Muscle layer of duodenum (tissue), 2 donors: ENCODE data around the gene UBL4B.

Experiments used
- H3K27ac ChIP-seq: one replicate; pipeline ENCODE4 v1.7.0; 2013; ENCODE audit warnings: mild to moderate bottlenecking, low read length
- H3K27me3 ChIP-seq: one replicate; pipeline ENCODE4 v1.7.0; 2013; ENCODE audit warnings: low read depth, mild to moderate bottlenecking, control low read depth, low read length
- H3K36me3 ChIP-seq, 2 donors: one replicate each; pipeline ENCODE4 v1.7.0; 2013; ENCODE audit warnings: low read length in 2 of 2, control low read depth in 1 of 2, mild to moderate bottlenecking in 1 of 2; ENCODE audit not compliant: insufficient read depth in 2 of 2, control insufficient read depth in 1 of 2
- H3K4me1 ChIP-seq, 2 donors: one replicate each; pipeline ENCODE4 v1.7.0; 2013; ENCODE audit warnings: low read length in 2 of 2, mild to moderate bottlenecking in 2 of 2, control low read depth in 1 of 2, moderate library complexity in 1 of 2; ENCODE audit not compliant: insufficient read depth in 2 of 2, control insufficient read depth in 1 of 2
- H3K4me3 ChIP-seq, 2 donors: one replicate each; pipeline ENCODE4 v1.7.0; 2013; ENCODE audit warnings: low read length in 2 of 2, low read depth in 1 of 2, mild to moderate bottlenecking in 1 of 2
- H3K9me3 ChIP-seq, 2 donors: one replicate each; pipeline ENCODE4 v1.7.0; 2013; ENCODE audit warnings: low read length in 2 of 2, control low read depth in 1 of 2, mild to moderate bottlenecking in 1 of 2; ENCODE audit not compliant: control insufficient read depth in 1 of 2
- donor health status: healthy.

The UBL4B gene

GRCh38 chr1:110120960-110121561, 8.8 kb downstream of the UBL4B start:
- H3K36me3 ChIP-seq, result no peaks in the 10 kb centered on the region
- no peaks in the 10 kb centered on the region for H3K4me1 ChIP-seq
- no peaks in the 10 kb centered on the region for H3K9me3 ChIP-seq
- H3K27me3 ChIP-seq, result no peaks in the 10 kb centered on the region
- no peak overlapping the region for H3K27ac ChIP-seq
- no peak overlapping the region for H3K4me3 ChIP-seq

DNA sequence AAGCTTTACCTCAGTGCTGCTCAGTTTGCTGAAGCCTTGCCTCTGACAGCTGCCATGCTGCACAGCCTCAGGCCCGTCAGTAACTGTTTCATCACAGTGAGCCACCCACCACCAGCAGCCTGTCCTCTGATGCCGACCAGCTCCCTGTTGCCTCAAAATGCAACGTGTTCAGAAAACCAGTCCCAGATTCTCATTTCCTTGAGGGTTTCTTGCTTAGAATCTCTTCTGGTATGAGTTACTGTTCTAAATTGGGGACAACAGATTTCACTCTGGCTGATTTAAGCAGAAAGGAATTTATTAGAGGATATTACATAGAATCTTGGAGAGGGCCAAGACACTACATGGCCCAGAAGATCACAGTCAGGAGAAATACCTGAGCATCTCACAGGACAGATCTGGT, 11.0 kb downstream of the UBL4B start:
- Histone ChIP-seq H3K4me3 (no peak overlapping the region), H3K27ac (no peak overlapping the region), H3K27me3 (no peaks in the 10 kb centered on the region), H3K36me3 (no peaks in the 10 kb centered on the region), H3K4me1 (no peaks in the 10 kb centered on the region), H3K9me3 (no peaks in the 10 kb centered on the region)

DNA sequence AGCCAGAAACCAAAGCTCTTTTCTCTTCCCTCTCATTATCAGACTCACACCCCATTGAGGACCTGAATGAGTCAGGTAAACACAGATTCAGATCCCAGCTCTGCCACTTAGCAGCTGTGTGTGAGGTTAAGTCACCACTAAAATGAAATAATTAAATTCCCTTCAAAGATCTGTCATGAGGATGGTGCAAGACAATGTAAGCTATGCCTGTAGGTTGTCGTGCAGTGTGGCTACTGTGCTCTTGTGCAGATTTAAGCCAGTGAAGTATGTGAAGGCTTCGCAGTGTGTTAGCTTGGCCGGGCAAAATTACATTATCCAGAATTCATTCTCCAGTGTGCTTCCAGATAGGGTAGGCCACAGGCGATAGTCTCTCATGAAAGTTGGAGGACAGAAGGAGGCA, 13.6 kb downstream of the UBL4B start:
- Histone ChIP-seq H3K27ac (no peak overlapping the region), H3K9me3 (no peaks in the 10 kb centered on the region), H3K4me3 (no peak overlapping the region), H3K27me3 (peaks cover 18% of the 10 kb centered on the region), H3K36me3 (no peaks in the 10 kb centered on the region), H3K4me1 (peaks cover 0 to 7% of the 10 kb centered on the region in 2 donors)

- no peaks in the 10 kb centered on the region for H3K36me3 ChIP-seq
- H3K4me3 ChIP-seq, result peak overlapping the region in 1 of 2 donors; percentile 22
- peaks cover 0 to 7% of the 10 kb centered on the region in 2 donors for H3K4me1 ChIP-seq
- no peak overlapping the region for H3K27ac ChIP-seq
- no peaks in the 10 kb centered on the region for H3K9me3 ChIP-seq
- peaks cover 23% of the 10 kb centered on the region for H3K27me3 ChIP-seq
Measured at GRCh38 chr1:110130113-110130591, 17.9 kb downstream of the UBL4B start.

DNA sequence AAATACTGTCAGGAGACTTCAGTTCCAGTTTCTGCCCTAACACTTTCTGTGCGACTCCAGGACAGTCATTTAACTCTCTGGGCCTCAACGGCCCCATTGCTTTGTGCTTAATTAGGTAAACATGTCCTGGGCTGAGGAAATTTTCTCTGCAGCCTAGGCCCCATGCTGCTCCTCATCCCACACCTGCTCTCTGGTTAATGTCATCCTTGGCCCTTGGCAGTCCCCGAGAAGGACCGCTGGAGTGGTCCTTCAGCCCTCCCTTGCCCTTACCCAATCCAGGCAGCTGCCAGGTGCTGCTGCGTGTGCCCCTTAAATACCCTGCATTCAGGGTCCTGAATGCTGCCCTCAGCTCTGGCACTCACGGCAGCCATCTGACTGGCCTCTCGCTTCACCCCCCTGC, 18.7 kb downstream of the UBL4B start:
- Histone ChIP-seq H3K36me3 (no peaks in the 10 kb centered on the region), H3K27me3 (peaks cover 25% of the 10 kb centered on the region)

GRCh38 chr1:110132682-110133081, 20.4 kb downstream of the UBL4B start:
- H3K27me3 ChIP-seq, result peaks cover 30% of the 10 kb centered on the region
- no peaks in the 10 kb centered on the region for H3K9me3 ChIP-seq
- no peak overlapping the region for H3K27ac ChIP-seq
- H3K4me3 ChIP-seq, result no peak overlapping the region
- no peaks in the 10 kb centered on the region for H3K36me3 ChIP-seq
- H3K4me1 ChIP-seq, result peaks cover 0 to 17% of the 10 kb centered on the region in 2 donors

More for the DNA sequence above, 18.7 kb downstream of the UBL4B start:
- H3K4me1 ChIP-seq, result peaks cover 0 to 7% of the 10 kb centered on the region in 2 donors
- no peak overlapping the region for H3K4me3 ChIP-seq
- no peaks in the 10 kb centered on the region for H3K9me3 ChIP-seq
- H3K27ac ChIP-seq, result no peak overlapping the region

GRCh38 chr1:110133436-110133835, 21.2 kb downstream of the UBL4B start:
- no peak overlapping the region for H3K27ac ChIP-seq
- no peaks in the 10 kb centered on the region for H3K9me3 ChIP-seq
- no peak overlapping the region for H3K4me3 ChIP-seq
- H3K27me3 ChIP-seq, result peaks cover 30% of the 10 kb centered on the region
- H3K36me3 ChIP-seq, result no peaks in the 10 kb centered on the region
- H3K4me1 ChIP-seq, result peaks cover 0 to 17% of the 10 kb centered on the region in 2 donors

- H3K4me1 ChIP-seq, result peaks cover 0 to 17% of the 10 kb centered on the region in 2 donors
- no peak overlapping the region for H3K4me3 ChIP-seq
- H3K9me3 ChIP-seq, result no peaks in the 10 kb centered on the region
- H3K36me3 ChIP-seq, result no peaks in the 10 kb centered on the region
- no peak overlapping the region for H3K27ac ChIP-seq
- peaks cover 25% of the 10 kb centered on the region for H3K27me3 ChIP-seq
Measured at GRCh38 chr1:110134050-110134595, 21.9 kb downstream of the UBL4B start.

DNA sequence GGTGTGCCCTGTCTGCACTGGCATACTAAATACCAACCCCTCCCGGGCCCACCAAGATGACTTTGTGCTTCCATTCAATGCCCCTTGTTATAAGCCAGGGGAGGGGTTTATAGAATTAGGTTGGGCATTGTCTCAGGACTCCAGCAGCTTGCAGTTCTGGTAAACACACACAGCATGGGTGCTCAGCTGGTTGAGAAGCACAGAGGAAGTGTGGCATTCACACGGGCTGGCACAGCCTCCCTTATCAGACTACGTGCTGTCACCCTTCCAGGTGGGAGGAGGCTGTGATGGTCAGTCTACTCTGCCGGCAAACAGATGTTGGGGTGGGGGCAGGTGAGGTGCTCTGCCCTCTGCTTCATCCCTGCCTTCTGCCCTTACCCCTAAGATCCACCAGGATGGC, 23.0 kb downstream of the UBL4B start:
- no peak overlapping the region for H3K4me3 ChIP-seq
- H3K27ac ChIP-seq, result no peak overlapping the region
- H3K27me3 ChIP-seq, result peaks cover 17% of the 10 kb centered on the region
- peaks cover 0 to 14% of the 10 kb centered on the region in 2 donors for H3K4me1 ChIP-seq
- no peaks in the 10 kb centered on the region for H3K9me3 ChIP-seq
- H3K36me3 ChIP-seq, result no peaks in the 10 kb centered on the region

- H3K4me1 ChIP-seq, result peaks cover 0 to 11% of the 10 kb centered on the region in 2 donors
- no peak overlapping the region for H3K27ac ChIP-seq
- H3K27me3 ChIP-seq, result peaks cover 14% of the 10 kb centered on the region
- H3K36me3 ChIP-seq, result no peaks in the 10 kb centered on the region
- H3K4me3 ChIP-seq, result no peak overlapping the region
- no peaks in the 10 kb centered on the region for H3K9me3 ChIP-seq
Measured at GRCh38 chr1:110135666-110136065, 23.4 kb downstream of the UBL4B start.

GRCh38 chr1:110136911-110137310, 24.7 kb downstream of the UBL4B start:
- Histone ChIP-seq H3K4me1 (peaks cover 0 to 11% of the 10 kb centered on the region in 2 donors), H3K27me3 (peaks cover 7% of the 10 kb centered on the region), H3K27ac (no peak overlapping the region), H3K9me3 (no peaks in the 10 kb centered on the region), H3K36me3 (no peaks in the 10 kb centered on the region), H3K4me3 (no peak overlapping the region)

GRCh38 chr1:110138956-110139355, 26.7 kb downstream of the UBL4B start:
- Histone ChIP-seq H3K27me3 (peaks cover 7% of the 10 kb centered on the region), H3K9me3 (no peaks in the 10 kb centered on the region), H3K4me1 (peaks cover 0 to 11% of the 10 kb centered on the region in 2 donors), H3K27ac (no peak overlapping the region), H3K36me3 (no peaks in the 10 kb centered on the region), H3K4me3 (no peak overlapping the region)
